Endometrial microvascular endothelial cells (primary cell): ENCODE measurements around the gene STEAP4. TPM values are rescaled to one million over a fixed set of nuclear protein-coding genes. Genes with fewer than 3 reads are reported as not detected.

Experiments used
- in situ Hi-C: cut with HindIII; loops from 2 replicates; pipeline ENCODE4 v1.10.0; 2017; ENCODE audit warnings: low sequenced_read_pairs, low pct_unique_long_range_greater_than_20kb; ENCODE audit errors: inconsistent ontology term
- total RNA-seq: library from RNA; depleted of rRNA; stranded (reverse); fragments of >200 nt; gene quantifications from one replicate; pipeline ENCODE4 v1.2.3, GENCODE V29; 2015; ENCODE audit errors: inconsistent ontology term

STEAP4 gene
- total RNA-seq, 1 donor from 2014 or later, result not detected

GRCh38 chr7:88316456-88316855 lies 9.8 kb upstream of the STEAP4 start:
- in situ Hi-C loops, result no loop called here

- in situ Hi-C loops, result no loop called here
Measured at GRCh38 chr7:88315522-88315921, 8.8 kb upstream of the STEAP4 start.

DNA sequence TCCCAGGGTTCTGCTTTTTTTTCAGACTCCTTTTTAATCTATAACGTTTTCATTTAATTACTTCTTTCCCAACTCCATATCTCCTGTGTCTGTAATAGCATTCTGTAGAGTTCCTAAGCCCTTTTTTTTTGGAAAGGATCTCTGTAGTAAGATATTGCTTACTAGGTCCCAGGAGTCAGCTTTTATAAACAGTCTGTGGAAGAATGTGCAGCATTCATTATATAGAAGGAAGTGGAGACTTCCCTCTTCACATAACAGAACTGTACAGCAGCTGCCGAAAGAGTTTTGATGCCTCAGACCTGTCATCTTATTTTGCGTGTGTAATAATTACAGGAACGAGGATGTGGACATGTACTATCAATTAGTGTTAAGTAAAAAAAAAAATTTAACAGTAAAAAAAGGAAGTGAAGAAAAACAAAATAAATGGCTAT lies 7.4 kb upstream of the STEAP4 start:
- in situ Hi-C loops, result no loop called here

GRCh38 chr7:88312061-88312663 lies 5.5 kb upstream of the STEAP4 start:
- in situ Hi-C loops, result no loop called here

- in situ Hi-C loops, result no loop called here
Measured at GRCh38 chr7:88311675-88312036, 5.0 kb upstream of the STEAP4 start.

GRCh38 chr7:88310956-88311674 lies 4.4 kb upstream of the STEAP4 start:
- in situ Hi-C loops, result no loop called here

GRCh38 chr7:88309819-88310218 lies 3.1 kb upstream of the STEAP4 start:
- in situ Hi-C loops, result no loop called here

DNA sequence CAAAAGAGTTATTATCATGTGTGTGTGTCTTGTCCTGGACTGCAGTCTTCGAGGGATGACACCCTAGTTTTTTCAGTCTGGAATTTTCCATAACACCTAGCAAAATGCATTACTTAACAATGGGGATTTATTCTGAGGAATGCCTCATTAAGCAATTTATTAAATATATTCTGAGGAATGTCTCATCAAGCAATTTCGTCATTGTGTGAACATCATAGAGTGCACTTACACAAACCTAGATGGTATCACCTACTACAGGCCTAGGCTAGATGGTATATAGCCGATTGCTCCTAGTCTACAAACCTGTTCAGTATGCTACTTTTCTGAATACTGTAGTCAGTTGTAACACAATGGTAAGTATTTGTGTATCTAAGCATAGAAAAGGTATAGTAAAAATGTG lies 1.1 kb upstream of the STEAP4 start:
- in situ Hi-C loops, result no loop called here

- in situ Hi-C loops, result no loop called here
Measured at GRCh38 chr7:88307412-88307811, 718 bp upstream of the STEAP4 start.

DNA sequence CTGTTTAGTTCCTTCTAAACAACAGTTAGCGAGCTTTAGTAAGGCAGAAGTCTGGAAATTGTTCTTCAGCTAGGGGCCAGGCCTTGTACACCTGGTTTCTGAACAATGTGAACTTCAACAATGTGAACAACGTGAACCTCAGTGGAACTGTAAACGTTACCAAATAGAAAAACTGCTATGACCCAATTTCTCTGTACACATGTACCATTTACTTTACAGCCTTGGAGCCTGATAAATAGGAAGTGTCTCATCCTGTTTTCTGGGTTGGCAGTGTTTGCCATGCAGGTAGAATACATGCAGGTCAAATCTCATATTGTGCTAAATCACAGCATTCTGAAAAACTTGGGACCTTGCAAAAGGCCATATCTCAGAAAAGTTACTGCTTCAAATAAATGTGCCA lies 1.6 kb downstream of the STEAP4 start:
- in situ Hi-C loops, result no loop called here

GRCh38 chr7:88302486-88302885 lies 4.2 kb downstream of the STEAP4 start:
- in situ Hi-C loops, result no loop called here

DNA sequence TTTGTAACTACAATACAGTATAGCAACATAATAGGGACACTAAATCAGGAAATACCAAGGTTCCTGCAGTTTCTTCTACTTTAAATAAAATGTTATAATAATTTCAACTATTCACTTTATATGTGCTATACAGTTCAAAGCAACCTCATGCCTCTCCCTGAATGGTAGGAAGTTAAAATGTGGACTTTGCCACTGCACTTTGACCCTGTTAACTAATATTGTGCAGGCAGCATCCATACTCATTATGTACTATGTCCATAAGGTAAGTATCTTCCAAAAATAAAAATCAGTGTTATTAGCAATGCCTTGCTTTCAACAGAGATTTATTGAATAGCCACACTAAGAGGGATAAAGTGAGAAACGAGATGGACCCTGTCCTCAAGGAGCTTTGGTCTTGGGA lies 4.8 kb downstream of the STEAP4 start:
- in situ Hi-C loops, result no loop called here

DNA sequence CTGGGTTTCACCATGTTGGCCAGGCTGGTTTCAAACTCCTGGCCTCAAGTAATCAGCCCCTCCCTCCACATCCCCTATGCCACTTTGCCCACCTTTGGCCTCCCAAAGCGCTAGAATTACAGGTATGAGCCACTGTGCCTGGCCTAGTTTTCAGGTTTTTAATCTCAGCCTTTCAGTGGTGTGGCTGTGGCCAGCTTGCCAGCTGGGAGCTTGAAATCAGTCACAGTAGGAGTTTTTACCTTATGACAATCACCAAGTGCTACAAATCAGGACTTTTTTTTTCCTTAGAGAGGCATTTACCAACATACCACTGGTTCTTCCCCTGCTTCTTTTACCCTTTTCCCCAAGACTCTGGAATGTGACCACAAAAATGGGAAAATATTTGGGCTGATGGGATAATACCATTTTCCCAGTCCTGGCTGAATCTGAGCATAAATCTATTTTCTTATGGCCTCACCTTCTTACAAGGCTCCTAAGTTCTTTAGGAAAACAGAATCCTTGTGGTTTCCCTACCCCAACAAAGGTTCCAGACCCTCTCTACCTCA lies 6.2 kb downstream of the STEAP4 start:
- in situ Hi-C loops, result no loop called here

- in situ Hi-C loops, result no loop called here
Measured at GRCh38 chr7:88299126-88299525, 7.6 kb downstream of the STEAP4 start.

GRCh38 chr7:88293866-88294265 lies 12.8 kb downstream of the STEAP4 start:
- in situ Hi-C loops, result no loop called here

- in situ Hi-C loops, result no loop called here
Measured at GRCh38 chr7:88291398-88292173, 15.1 kb downstream of the STEAP4 start.

- in situ Hi-C loops, result no loop called here
Measured at GRCh38 chr7:88290491-88290890, 16.2 kb downstream of the STEAP4 start.

DNA sequence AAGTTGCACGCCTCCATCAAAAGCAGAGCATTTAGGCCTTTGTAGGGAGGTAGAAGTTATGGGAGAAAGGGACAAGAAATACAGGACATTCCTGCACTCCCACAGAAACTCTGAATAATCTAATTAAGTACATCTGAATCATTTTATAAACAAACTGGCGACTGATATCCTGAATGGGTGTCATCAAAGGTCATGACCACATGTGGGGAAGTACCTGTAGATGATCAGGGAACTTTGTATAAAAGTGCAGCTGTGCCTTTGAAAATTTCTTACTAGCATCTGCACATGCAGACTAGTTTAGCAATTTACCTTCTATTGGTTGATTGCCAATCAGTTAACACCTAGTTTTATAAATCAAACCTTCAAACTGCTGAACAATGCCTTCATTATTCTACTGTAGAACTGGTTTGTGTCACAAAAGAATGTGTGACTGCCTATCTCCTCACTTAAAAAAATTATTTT lies 17.1 kb downstream of the STEAP4 start:
- in situ Hi-C loops, result no loop called here

- in situ Hi-C loops, result no loop called here
Measured at GRCh38 chr7:88281749-88282148, 24.9 kb downstream of the STEAP4 start.

- in situ Hi-C loops, result no loop called here
Measured at GRCh38 chr7:88280801-88281200, 25.9 kb downstream of the STEAP4 start.
